ENCODE data around the gene GLTPD2.

The GLTPD2 gene

DNA sequence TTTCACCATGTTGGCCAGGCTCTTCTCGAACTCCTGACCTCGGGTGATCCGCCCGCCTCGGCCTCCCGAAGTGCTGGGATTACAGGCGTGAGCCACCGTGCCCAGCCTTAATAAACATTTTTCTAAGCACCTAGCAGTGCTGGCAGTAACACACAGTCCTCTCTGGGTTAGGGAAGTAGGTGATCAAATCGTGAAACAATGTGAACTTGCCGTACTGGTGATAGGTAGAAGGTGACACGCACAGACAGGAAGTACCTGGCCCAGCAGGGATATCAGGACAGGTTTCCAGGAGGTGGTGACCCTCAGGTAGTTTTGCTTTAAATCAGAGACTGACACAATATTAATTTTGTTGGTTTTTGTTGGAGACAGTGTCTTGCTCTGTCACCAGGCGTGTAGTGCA lies 22.7 kb downstream of the GLTPD2 start:
- DNase-seq (ENCODE audit: low read depth in 2 of 2) = no peak
- no peak overlapping the region for H3K4me3 ChIP-seq (replicated peaks in 1 of 2; ENCODE audit: low read depth in 2 of 2, low read length in 2 of 2)
- TF ChIP-seq, protein P1, sequence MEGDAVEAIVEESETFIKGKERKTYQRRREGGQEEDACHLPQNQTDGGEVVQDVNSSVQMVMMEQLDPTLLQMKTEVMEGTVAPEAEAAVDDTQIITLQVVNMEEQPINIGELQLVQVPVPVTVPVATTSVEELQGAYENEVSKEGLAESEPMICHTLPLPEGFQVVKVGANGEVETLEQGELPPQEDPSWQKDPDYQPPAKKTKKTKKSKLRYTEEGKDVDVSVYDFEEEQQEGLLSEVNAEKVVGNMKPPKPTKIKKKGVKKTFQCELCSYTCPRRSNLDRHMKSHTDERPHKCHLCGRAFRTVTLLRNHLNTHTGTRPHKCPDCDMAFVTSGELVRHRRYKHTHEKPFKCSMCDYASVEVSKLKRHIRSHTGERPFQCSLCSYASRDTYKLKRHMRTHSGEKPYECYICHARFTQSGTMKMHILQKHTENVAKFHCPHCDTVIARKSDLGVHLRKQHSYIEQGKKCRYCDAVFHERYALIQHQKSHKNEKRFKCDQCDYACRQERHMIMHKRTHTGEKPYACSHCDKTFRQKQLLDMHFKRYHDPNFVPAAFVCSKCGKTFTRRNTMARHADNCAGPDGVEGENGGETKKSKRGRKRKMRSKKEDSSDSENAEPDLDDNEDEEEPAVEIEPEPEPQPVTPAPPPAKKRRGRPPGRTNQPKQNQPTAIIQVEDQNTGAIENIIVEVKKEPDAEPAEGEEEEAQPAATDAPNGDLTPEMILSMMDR (IDR thresholded peaks at IDR 0.05; ENCODE audit: low read depth, low read length) = no peak

DNA sequence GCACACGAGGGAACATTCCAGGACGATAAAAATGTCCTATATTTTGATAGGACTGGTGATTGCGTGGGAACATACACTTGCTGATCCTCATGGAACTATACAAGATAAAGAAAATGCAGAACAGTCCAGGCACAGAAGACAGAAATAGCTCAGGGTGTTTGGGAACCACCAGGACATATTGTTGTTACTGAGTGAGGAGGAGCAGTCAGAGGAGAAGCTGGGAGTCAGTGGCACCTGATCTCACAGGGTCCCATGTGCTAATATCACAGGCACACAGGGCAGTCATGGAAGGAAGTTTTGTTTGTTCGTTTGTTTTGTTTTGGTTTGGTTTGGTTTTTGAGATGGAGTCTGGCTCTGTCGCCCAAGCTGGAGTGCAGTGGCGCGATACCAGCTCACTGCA lies 23.9 kb downstream of the GLTPD2 start:
- TF ChIP-seq, protein P1 (IDR thresholded peaks at IDR 0.05; ENCODE audit: low read depth, low read length) = no peak
- H3K4me3 ChIP-seq (replicated peaks in 1 of 2; ENCODE audit: low read depth in 2 of 2, low read length in 2 of 2) = no peak overlapping the region
- DNase-seq (ENCODE audit: low read depth in 2 of 2) = no peak

DNA sequence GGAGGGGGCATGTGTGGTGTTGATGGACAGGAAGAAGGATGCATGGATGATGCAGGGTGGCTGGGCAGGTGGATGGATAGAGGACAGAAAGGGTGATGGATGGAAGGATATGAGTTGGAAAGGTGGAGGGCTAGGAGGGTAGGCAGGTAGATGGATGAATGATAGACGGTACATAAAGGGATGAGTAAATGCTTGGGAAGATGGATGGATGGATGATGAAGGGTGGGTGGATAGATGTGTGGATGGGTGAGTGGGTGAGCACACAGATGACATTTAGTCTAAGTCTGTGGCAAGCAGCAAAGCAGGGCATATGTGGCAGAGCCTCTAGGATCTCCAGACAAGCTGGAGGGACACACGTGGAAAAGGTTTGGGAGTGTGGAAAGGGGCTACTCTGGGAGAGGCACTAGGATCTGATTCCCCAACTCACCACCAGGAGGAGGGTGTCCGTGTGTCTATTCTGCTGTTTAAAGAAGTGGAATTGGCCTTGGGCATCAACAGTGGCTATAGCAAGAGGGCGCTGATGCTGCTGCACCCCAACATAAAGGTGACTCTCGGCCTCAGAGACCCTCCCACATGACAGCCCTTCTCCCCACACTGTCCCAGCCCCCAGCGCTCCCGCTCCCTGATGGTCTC lies 26.4 kb downstream of the GLTPD2 start:
- TF ChIP-seq, protein P1 (IDR thresholded peaks at IDR 0.05; ENCODE audit: low read depth, low read length) = peak; percentile 19
- H3K4me3 ChIP-seq (replicated peaks in 1 of 2; ENCODE audit: low read depth in 2 of 2, low read length in 2 of 2) = no peak overlapping the region
- DNase-seq (ENCODE audit: low read depth in 2 of 2) = no peak

DNA sequence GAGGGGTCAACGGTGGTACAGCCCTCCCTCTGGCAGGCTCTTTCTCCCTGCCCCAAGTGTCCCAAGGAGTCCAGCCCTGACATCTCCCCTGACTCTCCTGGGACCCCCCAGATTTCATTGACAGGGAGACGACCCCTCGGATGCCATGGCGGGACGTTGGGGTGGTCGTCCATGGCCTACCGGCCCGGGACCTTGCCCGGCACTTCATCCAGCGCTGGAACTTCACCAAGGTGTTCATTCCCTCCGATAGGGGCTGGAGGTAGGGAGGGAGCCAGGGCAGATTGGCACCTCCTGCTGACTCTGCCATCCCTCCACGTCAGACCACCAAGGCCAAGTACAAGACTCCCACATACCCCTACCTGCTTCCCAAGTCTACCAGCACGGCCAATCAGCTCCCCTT lies 28.1 kb downstream of the GLTPD2 start:
- no peak overlapping the region for H3K4me3 ChIP-seq (replicated peaks in 1 of 2; ENCODE audit: low read depth in 2 of 2, low read length in 2 of 2)
- TF ChIP-seq, protein P1 (IDR thresholded peaks at IDR 0.05; ENCODE audit: low read depth, low read length) = no peak
- no peak for DNase-seq (ENCODE audit: low read depth in 2 of 2)

- H3K4me3 ChIP-seq (replicated peaks in 1 of 2; ENCODE audit: low read depth in 2 of 2, low read length in 2 of 2) = no peak overlapping the region
- DNase-seq (ENCODE audit: low read depth in 2 of 2) = no peak
- TF ChIP-seq, protein P1 (IDR thresholded peaks at IDR 0.05; ENCODE audit: low read depth, low read length) = no peak
Observed at GRCh38 chr17:4818276-4818675, 29.5 kb downstream of the GLTPD2 start.

DNA sequence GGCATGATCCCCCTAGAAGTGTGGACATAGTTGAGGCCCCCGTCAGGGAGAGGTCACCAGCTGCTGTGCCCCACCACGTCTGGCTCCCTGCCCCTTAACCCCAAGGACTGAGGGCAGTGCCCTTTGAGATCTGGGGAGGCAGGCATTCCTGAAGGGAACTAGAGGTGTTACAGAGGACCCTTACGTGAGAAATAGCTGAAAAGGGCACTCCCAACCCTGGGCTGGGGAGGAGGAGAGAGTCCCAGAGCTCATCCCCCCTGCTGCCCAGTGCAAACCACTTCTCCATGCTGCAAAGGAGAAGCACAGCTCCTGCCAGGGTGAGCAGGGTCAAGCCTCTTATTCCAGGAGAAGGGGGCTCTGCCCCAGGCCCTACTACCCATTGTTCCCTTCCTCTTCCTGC lies 34.1 kb downstream of the GLTPD2 start:
- TF ChIP-seq, protein P1 (IDR thresholded peaks at IDR 0.05; ENCODE audit: low read depth, low read length) = no peak
- no peak overlapping the region for H3K4me3 ChIP-seq (replicated peaks in 1 of 2; ENCODE audit: low read depth in 2 of 2, low read length in 2 of 2)
- DNase-seq (ENCODE audit: low read depth in 2 of 2) = no peak

Data from cardiac fibroblast (primary cell).